ENCODE data around the gene FSIP2.
"Not testable (repeated sequence)": the region's sequence is repeated elsewhere in the genome, so short reads cannot be mapped to it uniquely, and the experiment has no call there.

FSIP2 gene

DNA sequence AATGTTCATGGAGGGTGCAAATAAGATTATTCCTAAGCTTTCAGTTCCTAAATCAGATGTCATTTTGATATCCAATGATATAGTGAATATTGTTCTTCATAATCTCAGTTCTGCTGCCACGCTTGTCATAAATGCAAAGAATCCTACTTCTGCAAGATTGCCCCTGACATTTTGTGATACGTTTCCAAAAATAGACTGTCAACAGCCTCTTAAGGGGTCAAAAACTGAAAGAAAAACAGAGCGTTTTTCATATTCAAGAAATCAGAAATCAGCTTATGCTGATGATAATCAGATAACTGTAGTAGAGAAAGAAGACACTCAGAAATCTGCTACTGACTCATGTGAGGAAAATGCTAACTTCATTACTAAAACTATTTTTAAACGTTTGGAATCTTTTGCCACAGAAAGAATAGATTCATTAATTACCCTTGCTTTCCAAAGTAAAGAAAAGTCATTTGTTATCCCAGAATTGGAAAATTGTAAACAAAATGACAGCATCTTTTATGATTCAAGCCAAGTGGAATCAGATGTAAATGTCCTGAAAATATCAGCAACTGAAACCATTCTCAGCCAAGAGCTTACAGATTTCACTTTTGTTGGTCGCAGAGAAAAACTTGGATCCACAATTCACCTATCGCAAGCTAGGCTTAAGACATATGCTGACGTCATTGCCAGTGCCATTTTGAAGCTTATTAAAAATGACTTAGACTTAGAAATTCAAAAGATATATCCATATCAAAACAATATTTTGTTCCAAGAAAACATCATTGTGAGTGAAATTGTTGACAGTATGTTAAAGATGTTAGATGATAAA lies 55.1 kb downstream of the FSIP2 start:
- DNase-seq: no peak
- intact Hi-C loops (cut with DNase I): no loop called here

DNA sequence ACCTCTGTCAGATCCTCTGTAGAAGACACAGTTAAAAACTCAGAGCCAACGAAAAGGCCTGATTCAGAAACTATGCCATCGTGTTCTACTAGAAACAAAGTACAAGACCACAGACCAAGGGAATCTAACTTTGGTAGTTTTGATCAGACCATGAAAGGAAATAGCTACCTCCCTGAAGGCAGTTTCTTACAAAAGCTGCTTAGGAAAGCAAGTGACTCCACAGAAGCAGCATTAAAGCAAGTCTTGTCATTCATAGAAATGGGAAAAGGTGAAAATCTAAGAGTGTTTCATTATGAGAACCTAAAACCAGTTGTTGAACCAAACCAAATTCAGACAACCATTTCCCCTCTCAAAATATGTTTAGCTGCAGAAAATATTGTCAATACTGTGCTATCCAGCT lies 58.2 kb downstream of the FSIP2 start:
- no peak for DNase-seq
- intact Hi-C loops (cut with DNase I): no loop called here

DNA sequence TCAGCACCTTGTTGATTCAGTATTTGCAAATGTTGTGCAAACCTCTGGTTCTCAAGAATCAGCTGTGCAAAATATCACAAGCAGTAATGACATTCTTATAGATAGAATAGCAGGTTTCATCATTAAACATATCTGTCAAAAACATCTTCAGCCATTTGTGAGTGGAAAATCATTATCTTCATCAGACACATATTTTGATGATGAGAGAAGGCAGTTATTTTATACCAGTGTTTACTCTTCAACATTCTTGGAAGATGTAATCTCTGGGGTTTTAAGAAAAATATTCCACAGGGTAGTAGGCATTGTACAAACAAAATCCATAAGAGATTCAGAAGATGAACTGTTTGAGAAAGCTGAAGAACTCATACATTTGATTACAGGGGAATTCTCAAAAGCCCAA lies 64.3 kb downstream of the FSIP2 start:
- no peak for DNase-seq
- intact Hi-C loops (cut with DNase I): no loop called here

DNA sequence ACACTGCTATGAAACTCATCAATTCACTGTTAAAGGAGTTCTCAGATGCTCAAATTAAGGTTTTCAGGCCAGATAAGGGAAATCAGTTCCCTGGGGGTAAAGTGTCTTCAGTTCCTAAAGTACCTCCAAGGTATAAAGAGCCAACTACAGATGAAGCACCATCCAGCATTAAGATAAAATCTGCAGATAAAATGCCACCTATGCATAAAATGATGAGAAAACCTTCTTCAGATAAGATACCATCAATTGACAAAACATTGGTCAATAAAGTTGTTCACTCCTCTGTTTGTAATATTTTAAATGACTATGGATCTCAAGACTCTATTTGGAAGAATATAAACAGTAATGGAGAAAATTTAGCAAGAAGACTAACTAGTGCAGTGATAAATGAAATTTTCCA lies 68.2 kb downstream of the FSIP2 start:
- intact Hi-C loops (cut with DNase I): no loop called here
- DNase-seq: no peak

DNA sequence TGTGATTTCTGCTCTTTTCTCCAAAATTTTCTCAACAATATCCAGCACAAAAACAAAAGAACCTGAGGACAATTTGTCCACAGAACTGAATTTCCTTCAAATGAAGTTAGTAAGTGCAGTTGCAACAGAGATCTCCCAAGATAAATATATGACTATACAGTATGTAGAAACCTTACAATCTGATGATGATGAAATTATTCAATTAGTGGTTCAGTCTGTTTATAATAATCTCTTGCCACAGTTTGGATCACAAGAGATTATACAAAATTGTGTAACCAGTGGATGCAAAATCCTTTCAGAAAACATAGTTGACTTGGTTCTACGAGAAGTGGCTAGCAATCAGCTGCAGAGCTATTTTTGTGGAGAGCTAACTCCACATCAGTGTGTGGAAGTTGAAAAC lies 68.7 kb downstream of the FSIP2 start:
- intact Hi-C loops (cut with DNase I): no loop called here
- no peak for DNase-seq

DNA sequence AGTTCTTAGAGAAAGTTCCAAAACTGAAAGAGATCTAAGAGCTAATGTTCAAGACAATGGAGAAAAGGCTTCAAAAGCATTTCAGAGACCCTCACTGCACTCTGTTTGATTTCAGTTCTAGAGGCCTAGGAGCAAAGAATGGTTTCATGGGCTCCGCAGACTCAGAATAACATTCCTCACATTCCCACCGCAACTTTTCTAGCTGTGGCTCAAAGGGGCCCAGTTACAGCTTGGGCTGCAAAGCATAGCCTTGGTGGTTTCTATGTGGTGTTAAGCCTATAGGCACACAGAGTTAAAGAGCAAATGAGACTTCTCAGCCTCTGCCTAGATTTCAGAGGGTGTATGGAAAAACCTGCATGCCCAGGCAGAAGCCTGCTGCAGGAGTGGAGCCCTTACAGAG lies 73.0 kb downstream of the FSIP2 start:
- intact Hi-C loops (cut with DNase I): no loop called here
- DNase-seq: no peak

DNA sequence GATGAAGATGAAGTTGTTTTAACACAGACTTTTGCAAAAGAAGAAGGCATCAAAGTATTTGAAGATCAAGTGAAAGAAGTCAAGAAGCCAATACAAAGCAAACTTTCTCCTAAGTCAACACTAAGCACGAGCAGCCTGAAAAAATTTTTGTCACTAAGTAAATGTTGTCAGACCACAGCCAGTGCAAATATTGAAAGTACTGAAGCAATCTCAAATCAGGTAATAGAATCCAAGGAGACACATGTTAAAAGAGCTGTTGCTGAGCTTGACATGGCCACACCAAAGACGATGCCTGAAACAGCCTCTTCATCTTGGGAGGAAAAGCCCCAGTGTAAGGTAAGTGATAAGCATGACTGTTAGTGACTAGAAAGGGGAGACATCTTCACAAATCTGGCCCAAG lies 75.1 kb downstream of the FSIP2 start:
- no peak for DNase-seq
- intact Hi-C loops (cut with DNase I): no loop called here

DNA sequence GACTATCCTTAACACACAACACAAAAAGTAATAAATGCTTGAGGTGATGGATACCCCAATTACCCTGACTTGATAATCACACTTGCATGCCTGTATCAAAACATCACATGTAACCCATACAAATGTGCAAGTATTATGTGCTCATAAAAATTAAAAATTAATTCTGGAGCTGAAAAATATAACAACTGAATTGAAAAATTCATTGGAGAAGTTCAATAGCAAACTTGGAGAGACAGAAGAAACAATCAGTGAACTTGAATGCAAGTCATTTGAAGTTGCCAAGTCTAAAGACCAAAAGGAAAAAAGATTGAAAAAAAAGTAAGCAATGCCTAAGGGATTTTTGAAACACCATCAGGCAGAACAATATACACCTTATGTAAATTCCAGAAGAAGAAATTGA lies 79.4 kb downstream of the FSIP2 start:
- DNase-seq: no peak
- intact Hi-C loops (cut with DNase I): no loop called here

DNA sequence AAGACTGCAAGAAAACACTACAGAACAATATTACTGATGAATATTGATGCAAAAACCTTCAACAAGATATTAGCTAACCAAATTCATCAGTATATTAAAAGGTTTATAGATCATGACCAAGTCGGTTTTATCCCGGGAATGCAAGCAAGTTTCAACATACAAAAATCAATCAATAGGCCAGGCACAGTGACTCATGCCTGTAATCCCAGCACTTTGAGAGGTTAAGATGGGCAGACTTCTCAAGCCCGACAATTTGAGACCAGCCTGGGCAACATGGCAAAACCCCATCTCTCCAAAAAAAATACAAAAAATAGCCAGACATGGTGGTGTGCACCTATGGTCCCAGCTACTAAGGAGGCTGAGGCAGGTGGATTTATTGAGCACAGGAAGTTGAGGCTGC lies 82.9 kb downstream of the FSIP2 start:
- intact Hi-C loops (cut with DNase I): no loop called here
- DNase-seq: no peak

DNA sequence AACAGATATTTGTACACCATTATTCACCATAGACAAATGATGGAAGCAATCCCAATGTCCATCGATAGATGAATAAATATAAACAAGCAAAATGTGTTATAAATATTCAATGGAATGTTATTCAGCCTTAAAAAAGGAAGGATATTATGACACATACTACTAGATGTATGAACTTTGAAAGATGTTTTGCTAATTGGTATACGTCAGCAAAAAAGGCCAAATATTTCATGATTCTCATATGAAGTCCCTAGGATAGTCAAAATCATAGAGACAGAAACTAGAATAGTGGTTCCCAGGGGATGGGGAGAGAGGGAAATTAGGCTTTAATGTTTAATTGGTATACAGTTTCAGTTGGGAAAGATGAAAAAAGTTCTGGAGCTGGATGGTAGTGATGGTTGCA lies 85.2 kb downstream of the FSIP2 start:
- intact Hi-C loops (cut with DNase I): no loop called here
- no peak for DNase-seq

DNA sequence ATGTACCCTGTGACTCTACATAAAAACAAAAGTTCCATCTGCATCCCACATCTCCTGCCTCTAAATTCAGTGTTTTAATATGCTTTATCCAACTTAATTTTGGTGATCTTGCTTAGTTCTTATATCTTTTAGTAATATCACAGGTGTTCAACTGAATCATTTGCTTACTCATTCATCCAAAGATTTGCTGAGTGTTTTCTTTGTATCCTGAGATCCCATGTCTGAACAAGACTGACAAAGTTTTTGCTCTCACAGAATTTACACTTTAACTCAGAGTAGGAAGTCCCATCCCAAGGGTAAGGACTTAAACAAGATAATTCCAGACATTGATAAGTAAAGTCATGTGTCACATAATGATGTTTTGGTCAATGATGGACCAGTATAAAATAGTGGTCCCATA lies 87.0 kb downstream of the FSIP2 start:
- intact Hi-C loops (cut with DNase I): no loop called here
- no peak for DNase-seq

DNA sequence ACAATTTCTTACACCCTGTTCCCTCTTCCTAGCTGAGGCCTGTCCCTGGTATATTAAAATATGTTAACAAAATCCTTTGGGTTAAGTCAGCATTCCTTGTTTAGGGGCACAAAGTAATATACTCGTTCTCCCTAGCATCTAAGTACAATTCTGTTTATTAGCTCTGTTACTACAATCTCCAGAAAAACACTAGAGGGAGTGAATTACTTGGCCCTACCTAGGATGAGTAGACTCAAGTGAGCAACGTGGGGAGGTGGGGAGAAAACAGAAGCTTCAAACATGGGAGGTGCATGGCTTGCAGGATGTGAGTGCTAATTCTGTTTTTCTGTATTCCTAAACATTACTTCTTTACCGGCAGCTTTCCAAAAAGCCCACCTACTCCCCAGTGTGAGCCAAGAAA lies 89.7 kb downstream of the FSIP2 start:
- intact Hi-C loops (cut with DNase I): no loop called here

DNA sequence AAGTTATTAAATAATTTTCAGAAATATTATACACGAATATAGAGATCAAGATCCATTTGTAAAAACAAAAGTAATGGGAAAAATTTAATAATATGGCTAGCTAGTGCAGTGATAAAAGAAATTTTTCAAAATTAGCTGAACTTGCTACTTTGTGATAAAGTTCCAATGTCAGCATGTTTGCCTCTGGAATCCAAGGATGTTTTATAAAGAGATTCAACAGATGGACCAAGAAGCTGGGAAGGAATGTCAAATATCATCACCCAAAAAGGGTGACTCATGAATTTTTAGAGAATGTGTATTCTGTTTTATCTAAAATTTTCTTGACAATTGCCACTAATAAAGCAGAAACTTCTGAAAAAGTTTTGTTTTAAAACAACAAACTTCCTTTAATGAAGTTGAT lies 95.3 kb downstream of the FSIP2 start:
- no peak for DNase-seq

More for the DNA sequence above, 89.7 kb downstream of the FSIP2 start:
- no peak for DNase-seq

DNA sequence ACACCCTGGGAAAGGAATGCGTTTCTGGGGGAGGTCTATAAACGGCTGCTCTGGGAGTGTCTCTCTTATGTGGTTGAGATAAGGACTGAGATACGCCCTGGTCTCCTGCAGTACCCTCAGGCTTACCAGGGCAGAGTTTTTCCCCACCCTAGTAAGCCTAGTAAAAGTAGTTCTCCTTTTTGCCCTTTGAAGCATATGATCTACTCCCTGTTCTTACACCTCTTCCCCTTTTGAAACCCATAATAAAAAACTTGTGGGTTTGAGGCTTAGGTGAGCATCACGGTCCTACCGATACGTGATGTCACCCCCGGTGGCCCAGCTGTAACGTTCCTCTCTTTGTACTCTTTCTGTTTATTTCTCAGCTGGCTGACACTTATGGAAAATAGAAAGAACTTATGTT lies 97.4 kb downstream of the FSIP2 start:
- intact Hi-C loops (cut with DNase I): no loop called here
- no peak for DNase-seq

More for the DNA sequence above, 95.3 kb downstream of the FSIP2 start:
- intact Hi-C loops (cut with DNase I): no loop called here

DNA sequence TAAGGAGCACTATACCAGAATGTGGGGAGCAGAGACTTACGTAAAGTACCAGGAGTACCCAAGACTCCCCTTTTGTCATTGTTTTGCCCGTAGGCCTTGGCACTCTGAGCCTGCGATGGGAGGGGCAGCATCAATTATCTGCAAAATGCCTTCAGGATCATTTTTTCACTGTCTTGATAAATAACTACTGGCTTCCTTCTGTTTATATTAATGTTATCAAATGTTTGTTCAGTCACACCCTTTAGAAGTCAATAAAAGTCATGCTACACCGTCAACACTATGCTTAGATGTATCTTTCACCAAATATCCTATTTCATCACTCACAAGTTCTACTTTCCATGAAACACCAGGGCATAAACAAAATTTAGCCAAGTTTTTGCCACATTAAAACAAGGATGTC lies 116.3 kb downstream of the FSIP2 start:
- intact Hi-C loops (cut with DNase I): no loop called here
- no peak for DNase-seq

DNA sequence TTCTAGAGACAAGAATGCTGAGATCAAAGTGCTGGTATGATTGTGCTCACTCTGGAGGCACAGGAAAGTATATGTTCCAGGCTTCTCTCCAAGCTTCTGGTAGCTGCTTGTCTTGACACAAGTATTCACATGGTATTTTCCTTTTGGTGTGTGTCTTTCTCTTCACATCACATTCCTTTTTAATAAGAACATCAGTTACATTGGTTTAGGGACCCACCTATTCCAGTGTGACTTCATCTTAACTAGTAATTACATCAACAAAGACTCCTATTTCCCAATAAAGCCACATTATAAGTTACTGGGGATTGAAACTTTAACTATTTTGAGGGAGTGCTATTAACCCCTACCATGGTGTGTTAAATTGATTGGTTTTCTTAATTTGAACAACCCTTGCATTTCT lies 119.1 kb downstream of the FSIP2 start:
- DNase-seq: no peak

DNA sequence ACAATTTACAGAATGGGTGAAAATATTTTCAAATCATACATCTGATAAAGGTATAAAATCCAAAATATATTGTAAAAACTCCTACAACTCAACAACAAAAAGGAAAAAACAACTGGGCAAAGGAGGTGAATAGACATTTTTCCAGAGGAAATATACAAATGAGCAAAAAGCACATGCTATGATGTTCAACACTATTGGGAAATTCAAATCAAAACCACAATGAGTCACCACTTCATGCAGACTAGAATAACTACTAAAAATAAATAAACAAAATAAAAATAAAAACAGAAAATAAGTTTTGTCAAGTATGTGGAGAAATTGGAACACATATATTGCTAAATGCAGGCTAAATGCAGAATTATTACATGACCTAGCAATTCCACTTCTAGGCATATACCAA lies 120.9 kb downstream of the FSIP2 start:
- DNase-seq: no peak
- intact Hi-C loops (cut with DNase I): no loop called here

More for the DNA sequence above, 119.1 kb downstream of the FSIP2 start:
- intact Hi-C loops (cut with DNase I): no loop called here

DNA sequence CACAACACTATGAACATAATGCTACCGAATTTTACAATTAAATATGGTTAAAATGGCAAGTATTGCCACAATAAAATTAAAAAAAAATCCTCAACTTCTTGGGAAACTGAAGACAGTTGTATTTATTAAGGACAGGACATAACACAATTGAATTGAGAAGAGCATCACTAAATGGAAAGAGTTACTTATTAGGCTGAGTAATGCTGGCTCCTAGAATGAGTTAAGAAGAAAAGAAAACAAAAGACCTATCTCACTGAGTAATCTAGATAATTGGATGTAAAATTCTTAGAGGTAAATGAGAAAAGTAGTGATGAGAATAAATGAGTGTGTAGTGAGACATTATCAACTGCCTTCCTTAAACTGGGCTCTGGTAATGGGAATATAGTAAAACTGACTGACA lies 121.7 kb downstream of the FSIP2 start:
- intact Hi-C loops (cut with DNase I): no loop called here
- DNase-seq: no peak

DNA sequence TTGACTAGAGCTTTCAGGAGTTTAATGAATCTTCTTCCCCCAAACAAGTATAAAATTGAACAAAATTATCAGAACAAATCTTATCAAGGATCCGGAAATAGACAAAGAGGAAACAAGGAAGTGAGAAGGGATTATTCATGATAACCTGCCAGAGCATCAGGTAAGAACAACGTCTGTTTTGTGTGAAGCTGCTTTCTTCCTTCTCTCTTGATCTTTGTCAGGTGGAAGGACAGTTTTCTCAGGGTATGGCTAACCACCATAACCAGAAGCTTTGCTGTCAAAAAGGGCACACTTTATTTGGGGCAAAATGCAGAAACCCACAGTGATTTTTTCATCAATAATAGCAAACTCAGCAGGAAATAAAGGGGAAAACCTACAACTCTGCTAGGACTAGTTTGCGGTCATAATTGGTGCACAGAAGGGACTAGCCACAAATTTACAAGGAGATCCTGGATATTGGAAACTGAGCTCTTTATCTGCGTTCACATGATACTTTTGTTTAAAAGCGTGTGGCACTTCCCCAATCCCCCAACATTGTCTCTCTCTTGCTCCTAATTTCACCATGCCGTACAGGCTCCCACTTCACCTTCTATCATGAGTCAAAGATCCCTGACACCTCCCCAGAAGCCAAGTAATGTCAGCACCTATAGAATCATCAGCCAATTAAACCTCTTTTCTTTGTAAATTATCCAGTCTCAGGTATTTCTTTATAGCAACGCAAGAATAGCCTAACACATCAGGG lies 124.2 kb downstream of the FSIP2 start:
- intact Hi-C loops (cut with DNase I): no loop called here
- DNase-seq: no peak

DNA sequence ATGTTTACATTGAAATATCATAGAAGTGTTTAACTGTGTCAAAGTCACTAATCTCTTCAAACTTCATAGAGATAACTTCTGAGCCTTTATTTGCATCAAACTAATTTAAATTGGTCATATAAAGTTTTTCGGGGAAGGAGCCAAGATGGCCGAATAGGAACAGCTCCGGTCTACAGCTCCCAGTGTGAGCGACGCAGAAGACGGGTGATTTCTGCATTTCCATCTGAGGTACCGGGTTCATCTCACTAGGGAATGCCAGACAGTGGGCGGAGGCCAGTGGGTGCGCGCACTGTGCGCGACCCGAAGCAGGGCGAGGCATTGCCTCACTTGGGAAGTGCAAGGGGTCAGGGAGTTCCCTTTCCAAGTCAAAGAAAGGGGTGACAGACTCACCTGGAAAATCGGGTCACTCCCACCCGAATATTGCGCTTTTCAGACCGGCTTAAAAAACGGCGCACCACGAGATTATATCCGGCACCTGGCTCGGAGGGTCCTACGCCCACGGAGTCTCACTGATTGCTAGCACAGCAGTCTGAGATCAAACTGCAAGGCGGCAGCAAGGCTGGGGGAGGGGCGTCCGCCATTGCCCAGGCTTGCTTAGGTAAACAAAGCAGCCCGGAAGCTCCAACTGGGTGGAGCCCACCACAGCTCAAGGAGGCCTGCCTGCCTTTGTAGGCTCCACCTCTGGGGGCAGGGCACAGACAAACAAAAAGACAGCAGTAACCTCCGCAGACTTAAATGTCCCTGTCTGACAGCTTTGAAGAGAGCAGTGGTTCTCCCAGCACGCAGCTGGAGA lies 126.1 kb downstream of the FSIP2 start:
- intact Hi-C loops (cut with DNase I): not testable (repeated sequence)
- DNase-seq: peak in 1 of 10 donors; percentile 69
